CD4-positive, CD25-positive, alpha-beta regulatory T cell (primary cell): ENCODE measurements around the gene SOX6. TPM values are rescaled to one million over a fixed set of nuclear protein-coding genes. Genes with fewer than 3 reads are reported as not detected.

Source experiments
- ATAC-seq, 2 donors: fragments of 150-1000 bp; cut with Tn5 transposase; one replicate each; pipeline ENCODE4 v1.10.0; 2021; ENCODE audit warnings: low read depth in 2 of 2, moderate number of reproducible peaks in 2 of 2, moderate library complexity in 1 of 2
- DNase-seq, 3 donors: peaks; one replicate each; pipeline versions ENCODE4 v3.0.0 to v3.0.0-alpha.2; 2012 to 2022; ENCODE audit warnings: mixed read lengths in 1 of 3
- H3K27ac ChIP-seq: one replicate; pipeline ENCODE4 v1.7.0; 2013; ENCODE audit warnings: mild to moderate bottlenecking, low read length; ENCODE audit not compliant: insufficient read depth, poor library complexity, severe bottlenecking
- H3K27me3 ChIP-seq: one replicate; pipeline ENCODE4 v1.7.0; 2013; ENCODE audit warnings: low read length; ENCODE audit not compliant: control insufficient read depth, insufficient read depth
- H3K36me3 ChIP-seq: one replicate; pipeline ENCODE4 v1.7.0; 2013; ENCODE audit warnings: mild to moderate bottlenecking, low read length, moderate library complexity; ENCODE audit not compliant: control insufficient read depth, insufficient read depth
- H3K4me1 ChIP-seq: 2 replicates; pipeline ENCODE4 v1.7.0; 2013; ENCODE audit warnings: mild to moderate bottlenecking, low read length; ENCODE audit not compliant: insufficient read depth, control insufficient read depth, poor library complexity, severe bottlenecking
- H3K4me3 ChIP-seq: one replicate; pipeline ENCODE4 v1.7.0; 2013; ENCODE audit warnings: low read depth, mild to moderate bottlenecking, low read length, moderate library complexity
- H3K9me3 ChIP-seq, 2 experiments: 1 replicate in 1 of 2; 2 replicates in 1 of 2; pipeline ENCODE4 v1.7.0; 2013; ENCODE audit warnings: low read length in 2 of 2, mild to moderate bottlenecking in 1 of 2, moderate library complexity in 1 of 2; ENCODE audit not compliant: control insufficient read depth in 2 of 2
- H3K27ac Mint-ChIP-seq, 3 donors: one replicate each; pipeline ENCODE4 v1.8.0; 2020 to 2022; ENCODE audit warnings: mild to moderate bottlenecking in 3 of 3, mixed read lengths in 3 of 3, moderate library complexity in 2 of 3
- H3K27me3 Mint-ChIP-seq: one replicate; pipeline ENCODE4 v1.8.0; 2022; ENCODE audit warnings: mild to moderate bottlenecking, mixed read lengths
- H3K36me3 Mint-ChIP-seq: one replicate; pipeline ENCODE4 v1.8.0; 2020; ENCODE audit warnings: mixed read lengths
- H3K4me1 Mint-ChIP-seq, 4 donors: one replicate each; pipeline ENCODE4 v1.8.0; 2020 to 2022; ENCODE audit warnings: mixed read lengths in 4 of 4, mild to moderate bottlenecking in 1 of 4
- H3K4me3 Mint-ChIP-seq, 4 donors: one replicate each; pipeline ENCODE4 v1.8.0; 2020 to 2022; ENCODE audit warnings: mild to moderate bottlenecking in 4 of 4, mixed read lengths in 4 of 4, moderate library complexity in 3 of 4
- H3K9me3 Mint-ChIP-seq, 7 donors: one replicate each; pipeline ENCODE4 v1.8.0; 2020 to 2022; ENCODE audit warnings: mixed read lengths in 7 of 7, mild to moderate bottlenecking in 3 of 7, moderate library complexity in 2 of 7
- polyA plus RNA-seq, 4 donors: library from polyadenylated mRNA; unstranded; fragments of 300-500 nt; fragmentation: Illumina TruSeq; gene quantifications; one replicate each; pipeline ENCODE4 v1.2.3, GENCODE V29; 2021
- total RNA-seq: library from RNA; stranded (reverse); gene quantifications from one replicate; pipeline ENCODE4 v1.2.3, GENCODE V29; 2022

SOX6 gene
- total and polyA plus RNA-seq, 5 donors from 2014 or later, result 0.05 TPM; not detected in 4

- Mint-ChIP-seq H3K4me1 (no peaks in the 10 kb centered on the region), H3K36me3 (no peaks in the 10 kb centered on the region), H3K27me3 (no peaks in the 10 kb centered on the region), H3K9me3 (peaks cover 0 to 8% (median 4%) of the 10 kb centered on the region in 7 donors), H3K4me3 (no peak overlapping the region), H3K27ac (no peak overlapping the region)
- no peaks in the 10 kb centered on the region for H3K4me1 ChIP-seq
- ATAC-seq, result no peak
- H3K9me3 ChIP-seq, result no peaks in the 10 kb centered on the region
- no peak overlapping the region for H3K4me3 ChIP-seq
- no peaks in the 10 kb centered on the region for H3K36me3 ChIP-seq
- no peak overlapping the region for H3K27ac ChIP-seq
- H3K27me3 ChIP-seq, result no peaks in the 10 kb centered on the region
- DNase-seq, result no peak
Measured at GRCh38 chr11:15943418-15944197, 412.7 kb downstream of the SOX6 start.

DNA sequence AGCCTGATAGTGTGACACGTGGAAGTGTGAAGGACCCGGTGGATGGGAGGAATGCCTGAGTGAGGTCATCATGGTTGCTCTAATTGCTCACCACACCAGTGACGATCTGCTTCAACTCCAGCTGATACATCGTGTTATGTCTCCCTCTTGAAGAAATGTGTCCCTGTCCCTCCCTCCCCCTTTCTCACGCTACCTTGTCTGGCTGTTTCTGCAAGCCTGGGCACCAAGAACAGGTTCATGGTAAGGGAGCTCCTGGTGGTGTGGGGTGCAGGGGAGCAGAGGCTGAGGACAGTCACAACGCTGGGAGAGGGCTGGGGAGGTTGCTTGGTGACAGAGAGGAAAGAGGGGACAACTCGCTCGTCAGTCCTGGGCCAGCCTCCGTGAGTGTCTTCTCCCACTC is 413.4 kb downstream of the SOX6 start:
- ATAC-seq, result no peak
- H3K4me1 Mint-ChIP-seq, result no peaks in the 10 kb centered on the region
- no peaks in the 10 kb centered on the region for H3K36me3 Mint-ChIP-seq
- H3K9me3 ChIP-seq, result no peaks in the 10 kb centered on the region
- no peaks in the 10 kb centered on the region for H3K4me1 ChIP-seq
- H3K4me3 ChIP-seq, result no peak overlapping the region
- no peaks in the 10 kb centered on the region for H3K36me3 ChIP-seq
- no peak overlapping the region for H3K4me3 Mint-ChIP-seq
- no peak for DNase-seq
- H3K27ac Mint-ChIP-seq, result no peak overlapping the region
- H3K27me3 ChIP-seq, result no peaks in the 10 kb centered on the region
- peaks cover 0 to 8% (median 4%) of the 10 kb centered on the region in 7 donors for H3K9me3 Mint-ChIP-seq
- no peak overlapping the region for H3K27ac ChIP-seq
- H3K27me3 Mint-ChIP-seq, result no peaks in the 10 kb centered on the region

- Histone ChIP-seq H3K27me3 (no peaks in the 10 kb centered on the region), H3K4me1 (no peaks in the 10 kb centered on the region), H3K36me3 (no peaks in the 10 kb centered on the region), H3K27ac (no peak overlapping the region), H3K4me3 (no peak overlapping the region), H3K9me3 (no peaks in the 10 kb centered on the region)
- no peak for DNase-seq
- H3K36me3 Mint-ChIP-seq, result no peaks in the 10 kb centered on the region
- no peaks in the 10 kb centered on the region for H3K4me1 Mint-ChIP-seq
- ATAC-seq, result no peak
- H3K4me3 Mint-ChIP-seq, result no peak overlapping the region
- H3K9me3 Mint-ChIP-seq, result peaks cover 0 to 4% (median 2%) of the 10 kb centered on the region in 7 donors
- no peak overlapping the region for H3K27ac Mint-ChIP-seq
- no peaks in the 10 kb centered on the region for H3K27me3 Mint-ChIP-seq
Measured at GRCh38 chr11:15942126-15942525, 414.2 kb downstream of the SOX6 start.

GRCh38 chr11:15941206-15941770 is 415.1 kb downstream of the SOX6 start:
- no peak for ATAC-seq
- DNase-seq, result peak in 1 of 3 donors; percentile 5
- Histone ChIP-seq H3K36me3 (no peaks in the 10 kb centered on the region), H3K27me3 (no peaks in the 10 kb centered on the region), H3K4me3 (no peak overlapping the region), H3K9me3 (no peaks in the 10 kb centered on the region), H3K4me1 (no peaks in the 10 kb centered on the region), H3K27ac (no peak overlapping the region)
- H3K4me3 Mint-ChIP-seq, result no peak overlapping the region
- no peaks in the 10 kb centered on the region for H3K27me3 Mint-ChIP-seq
- H3K4me1 Mint-ChIP-seq, result no peaks in the 10 kb centered on the region
- H3K27ac Mint-ChIP-seq, result no peak overlapping the region
- H3K9me3 Mint-ChIP-seq, result peaks cover 0 to 4% (median 2%) of the 10 kb centered on the region in 7 donors
- H3K36me3 Mint-ChIP-seq, result no peaks in the 10 kb centered on the region

GRCh38 chr11:15940462-15941205 is 415.7 kb downstream of the SOX6 start:
- Histone ChIP-seq H3K4me1 (no peaks in the 10 kb centered on the region), H3K36me3 (no peaks in the 10 kb centered on the region), H3K9me3 (no peaks in the 10 kb centered on the region), H3K4me3 (no peak overlapping the region), H3K27ac (no peak overlapping the region), H3K27me3 (no peaks in the 10 kb centered on the region)
- Mint-ChIP-seq H3K27me3 (no peaks in the 10 kb centered on the region), H3K4me3 (no peak overlapping the region), H3K4me1 (no peaks in the 10 kb centered on the region), H3K36me3 (no peaks in the 10 kb centered on the region), H3K9me3 (peaks cover 0 to 4% (median 2%) of the 10 kb centered on the region in 7 donors), H3K27ac (peak overlapping the region in 1 of 3 donors; percentile 43)
- DNase-seq (no peak), ATAC-seq (no peak)

GRCh38 chr11:15938983-15939382 is 417.4 kb downstream of the SOX6 start:
- no peaks in the 10 kb centered on the region for H3K27me3 ChIP-seq
- H3K27ac ChIP-seq, result no peak overlapping the region
- Mint-ChIP-seq H3K9me3 (peaks cover 0 to 3% (median 0%) of the 10 kb centered on the region in 7 donors), H3K4me3 (no peak overlapping the region), H3K27ac (no peak overlapping the region), H3K4me1 (no peaks in the 10 kb centered on the region), H3K27me3 (no peaks in the 10 kb centered on the region), H3K36me3 (no peaks in the 10 kb centered on the region)
- ATAC-seq, result no peak
- H3K4me1 ChIP-seq, result no peaks in the 10 kb centered on the region
- no peaks in the 10 kb centered on the region for H3K9me3 ChIP-seq
- no peaks in the 10 kb centered on the region for H3K36me3 ChIP-seq
- no peak overlapping the region for H3K4me3 ChIP-seq
- no peak for DNase-seq

DNA sequence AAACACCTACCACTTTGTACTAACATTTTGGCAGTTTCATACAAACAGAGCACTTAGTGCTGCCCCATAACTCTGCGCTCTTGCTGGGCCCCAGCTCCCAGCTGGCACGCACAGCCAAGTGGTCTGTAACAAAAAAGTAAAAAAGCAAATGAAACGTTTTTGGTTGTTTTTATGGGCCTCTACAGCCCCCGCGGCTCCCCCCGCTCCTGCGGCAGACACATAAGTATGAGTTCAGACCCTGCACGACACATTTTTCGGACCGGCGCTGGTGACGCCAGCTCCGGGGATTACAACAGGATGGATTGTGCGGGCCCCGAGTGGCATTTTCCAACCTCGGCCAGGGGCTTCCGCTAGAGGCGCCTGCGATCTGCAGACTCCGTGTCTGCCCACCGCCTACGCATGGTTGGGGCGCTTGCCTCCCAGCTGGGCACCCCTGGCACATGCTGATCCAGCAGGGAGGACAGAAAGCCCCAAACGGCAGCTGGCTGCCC is 418.2 kb downstream of the SOX6 start:
- DNase-seq (no peak), ATAC-seq (no peak)
- H3K4me3 Mint-ChIP-seq, result no peak overlapping the region
- H3K4me1 ChIP-seq, result no peaks in the 10 kb centered on the region
- no peaks in the 10 kb centered on the region for H3K4me1 Mint-ChIP-seq
- H3K9me3 Mint-ChIP-seq, result peaks cover 0 to 3% (median 1%) of the 10 kb centered on the region in 7 donors
- H3K36me3 ChIP-seq, result no peaks in the 10 kb centered on the region
- no peak overlapping the region for H3K27ac ChIP-seq
- no peak overlapping the region for H3K27ac Mint-ChIP-seq
- no peaks in the 10 kb centered on the region for H3K9me3 ChIP-seq
- H3K27me3 ChIP-seq, result no peaks in the 10 kb centered on the region
- no peaks in the 10 kb centered on the region for H3K36me3 Mint-ChIP-seq
- H3K4me3 ChIP-seq, result no peak overlapping the region
- H3K27me3 Mint-ChIP-seq, result no peaks in the 10 kb centered on the region
